ENCODE results near the gene SLC16A4.

DNA sequence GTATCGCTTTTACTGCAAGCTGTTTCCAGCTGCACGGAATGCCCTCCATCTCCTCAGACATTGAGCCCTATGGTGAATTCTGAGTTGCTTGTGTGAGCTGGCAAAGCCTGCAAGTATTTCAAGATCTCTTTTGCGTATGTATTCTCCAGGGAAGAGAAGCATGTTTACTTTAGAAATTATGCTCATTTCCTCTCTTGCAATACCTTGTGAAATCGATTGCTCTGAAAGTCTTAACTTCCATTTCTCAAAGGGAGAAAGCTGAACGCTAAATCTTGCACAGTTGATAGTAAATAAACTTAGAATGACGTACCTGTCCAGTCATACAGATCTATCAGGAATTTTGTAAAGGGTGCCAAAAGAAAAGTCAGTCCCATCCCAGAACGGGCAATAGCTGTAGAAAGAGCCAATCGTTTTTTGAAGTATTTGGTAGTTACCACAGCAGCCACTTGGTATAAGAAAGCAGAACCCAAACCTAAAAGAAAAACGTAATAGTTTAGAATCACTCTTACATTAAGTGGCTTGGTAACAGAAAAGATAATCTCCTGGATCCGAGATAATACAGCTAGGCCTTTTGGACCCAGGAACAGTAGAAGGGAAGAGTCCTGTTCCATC, 10.0 kb downstream of the SLC16A4 start:
- TF ChIP-seq JUNB (IDR thresholded peaks at IDR 0.05; ENCODE audit: unreplicated experiment) (no peak), CTCF (conservative IDR thresholded peaks at IDR 0.05; ENCODE audit: low read depth in 2 of 2) (no peak)

All from GM23338 (cell line).